Hematopoietic multipotent progenitor cell treated with erythropoietin and hydrocortisone succinate and interleukin-3 and kit ligand, for 4 days (in vitro differentiated cells): Measurements from ENCODE around the gene IL3.

Experiments used
- DNase-seq: peaks from one replicate; pipeline ENCODE4 v3.0.0-alpha.2; 2015

IL3 gene

DNA sequence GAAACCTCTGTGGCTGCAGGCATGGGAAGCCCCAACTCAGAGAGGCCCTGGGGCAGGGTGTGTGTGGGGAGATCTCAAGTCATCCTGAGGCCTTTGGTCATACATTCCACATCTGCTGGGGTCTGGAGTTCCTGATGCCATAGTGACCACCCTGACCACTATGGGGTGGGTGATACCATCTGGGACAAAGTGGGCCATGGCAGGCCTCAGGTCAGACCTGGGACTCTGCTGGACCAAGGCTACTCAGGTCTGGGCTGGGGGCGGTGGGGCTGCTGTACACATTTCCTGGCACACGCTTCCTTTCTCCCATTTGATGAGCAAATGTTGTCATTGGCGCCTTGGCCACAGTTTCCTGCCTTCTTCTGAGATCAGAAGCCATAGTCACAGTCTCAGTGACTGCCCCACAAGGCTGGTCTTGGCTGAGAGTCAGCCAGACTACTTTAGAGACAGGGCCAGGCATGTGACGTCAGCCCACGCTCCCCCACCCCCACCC lies 33.9 kb upstream of the IL3 start:
- no peak for DNase-seq

DNA sequence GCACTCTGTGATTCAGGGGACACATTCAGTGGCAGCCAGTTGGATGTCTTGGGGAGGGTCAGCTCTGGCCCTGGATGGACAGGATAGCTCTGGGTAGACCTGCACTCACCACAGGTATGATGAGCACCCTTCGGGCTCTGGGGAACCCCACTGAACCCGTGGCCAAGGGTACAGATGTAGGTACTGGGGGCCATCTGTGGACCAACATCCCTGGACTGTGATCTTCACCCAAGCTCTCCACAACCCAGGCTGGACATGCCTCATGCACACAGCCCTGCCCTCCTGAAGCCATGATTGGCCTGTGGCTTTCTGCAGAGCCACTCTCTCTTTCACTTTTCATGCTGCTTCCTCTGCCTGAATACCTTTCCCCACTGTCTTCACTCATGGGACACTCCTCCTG lies 33.4 kb upstream of the IL3 start:
- no peak for DNase-seq

DNA sequence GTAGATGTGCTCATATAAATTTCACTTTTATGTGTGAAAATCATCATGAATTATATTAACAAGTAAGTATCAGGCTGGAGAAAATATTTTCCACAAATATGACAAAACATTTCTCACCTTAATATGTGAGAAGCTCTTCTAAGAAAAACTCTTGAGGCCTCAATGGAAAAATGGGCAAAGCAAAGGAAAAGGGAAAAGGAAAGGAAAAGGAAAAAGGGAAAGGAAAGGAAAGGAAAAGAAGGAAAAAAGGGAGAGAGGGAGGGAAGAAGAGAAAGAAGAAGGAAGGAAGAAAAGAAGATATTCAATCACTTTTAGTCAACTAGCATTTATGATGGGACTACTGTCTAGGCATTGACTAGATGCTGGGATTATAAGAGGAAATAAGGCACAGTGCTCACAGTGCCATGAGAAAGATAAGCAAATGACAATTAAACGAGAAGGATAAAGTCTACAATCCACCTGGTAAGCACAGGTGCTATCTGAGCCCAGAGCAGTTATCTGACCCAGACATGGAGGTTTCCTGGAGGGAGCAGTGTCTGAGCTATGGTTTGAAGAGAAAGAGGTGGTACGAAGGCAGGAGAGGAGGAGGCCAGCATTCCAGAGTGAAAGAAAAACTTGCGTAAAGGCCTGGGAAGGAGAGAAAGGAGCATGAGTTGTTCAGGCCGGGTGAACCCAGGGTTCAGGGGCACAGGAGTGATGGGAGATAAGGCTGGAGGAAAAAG lies 30.7 kb upstream of the IL3 start:
- DNase-seq, result no peak

DNA sequence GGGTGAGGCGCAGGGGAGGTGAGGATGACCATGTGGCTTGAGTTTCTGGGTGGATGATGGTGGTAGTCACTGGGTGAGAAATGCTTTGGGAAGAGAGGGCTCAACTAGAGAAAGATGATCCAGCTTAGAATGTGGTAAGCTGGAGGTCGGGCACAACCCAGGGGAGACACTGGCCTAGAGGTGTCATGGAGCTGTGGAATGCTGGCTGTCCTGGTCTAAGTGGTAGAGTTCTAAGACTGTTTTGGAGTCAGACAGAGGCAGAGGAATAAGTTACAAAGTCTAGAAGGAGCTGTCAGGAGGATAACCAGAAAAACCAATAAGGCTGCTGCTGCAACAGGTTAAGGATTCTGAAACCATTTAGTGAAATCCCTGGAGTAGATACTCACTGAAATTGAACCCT lies 29.8 kb upstream of the IL3 start:
- no peak for DNase-seq

DNA sequence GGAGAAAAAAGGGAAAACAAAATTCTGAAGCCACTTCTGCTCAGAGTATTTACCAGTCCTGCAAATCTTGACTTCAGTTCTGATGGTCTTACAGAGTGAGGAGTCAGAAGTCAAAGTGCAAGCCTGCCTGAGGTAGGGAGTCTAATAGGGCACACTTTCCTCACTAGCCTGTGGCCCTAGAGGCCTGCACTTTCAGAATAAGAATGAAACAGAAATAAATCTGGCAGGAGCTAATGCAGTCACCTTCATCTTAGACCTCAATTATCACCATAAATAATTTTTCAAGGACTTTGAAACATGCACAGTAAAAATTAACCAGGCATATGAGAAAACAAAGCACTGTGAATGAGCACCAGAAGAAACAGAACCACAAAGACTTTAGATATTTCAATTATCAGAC lies 28.3 kb upstream of the IL3 start:
- no peak for DNase-seq

DNA sequence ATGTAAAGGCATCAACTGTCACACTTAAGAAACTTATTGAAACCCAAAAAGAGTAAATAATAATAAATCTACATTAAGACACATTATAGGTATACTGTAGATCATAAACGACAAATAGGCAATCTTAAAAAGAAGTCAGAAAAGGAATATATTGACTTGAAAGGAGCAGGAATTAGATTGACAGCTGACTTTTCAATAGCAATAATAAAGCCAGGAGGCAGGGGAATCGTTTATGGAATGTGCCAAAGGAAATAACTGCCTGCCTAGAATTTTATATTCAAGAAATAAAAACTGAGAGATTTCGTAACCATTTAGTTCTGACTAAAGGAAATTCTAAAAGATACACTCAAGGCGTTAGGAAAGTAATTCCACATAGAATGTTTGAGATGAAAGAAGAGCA lies 27.3 kb upstream of the IL3 start:
- DNase-seq, result no peak

DNA sequence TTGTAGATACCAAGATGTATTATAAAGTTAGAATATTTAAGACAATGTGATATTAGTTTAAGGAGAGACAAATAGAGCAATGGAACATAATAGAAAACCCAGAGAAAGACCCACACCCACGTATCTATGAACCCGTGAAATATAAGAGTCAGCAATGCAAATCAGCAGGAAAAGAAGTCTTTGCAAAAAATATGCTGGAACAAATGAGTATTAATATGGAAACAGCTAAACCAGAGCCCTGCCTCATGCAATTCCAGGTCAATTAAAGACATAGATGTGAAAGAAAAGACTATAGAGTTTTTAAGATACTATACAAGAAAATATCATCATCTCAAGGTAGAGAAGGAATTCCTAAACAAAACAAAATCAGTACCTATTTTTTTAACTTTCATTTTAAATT lies 23.1 kb upstream of the IL3 start:
- DNase-seq, result no peak

DNA sequence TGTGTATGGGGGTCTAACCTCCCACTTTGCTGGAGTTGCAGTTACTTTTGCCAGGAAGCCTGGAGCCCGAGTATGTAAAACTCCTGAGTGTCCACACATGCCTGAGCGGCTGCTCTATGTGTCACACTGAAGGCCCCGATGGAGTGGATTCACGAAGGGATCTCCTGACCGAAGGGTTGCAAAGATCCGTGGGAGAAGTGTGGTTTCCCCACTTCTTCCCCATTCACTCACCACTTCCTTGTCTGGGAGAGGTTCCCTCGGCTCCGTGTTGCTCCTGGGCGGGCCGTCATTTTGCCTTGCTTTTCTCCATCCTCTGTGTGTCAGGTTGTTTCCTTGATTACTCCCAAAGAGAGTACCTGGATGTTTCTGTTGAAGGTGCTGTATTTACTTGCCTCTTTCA lies 16.2 kb upstream of the IL3 start:
- no peak for DNase-seq

DNA sequence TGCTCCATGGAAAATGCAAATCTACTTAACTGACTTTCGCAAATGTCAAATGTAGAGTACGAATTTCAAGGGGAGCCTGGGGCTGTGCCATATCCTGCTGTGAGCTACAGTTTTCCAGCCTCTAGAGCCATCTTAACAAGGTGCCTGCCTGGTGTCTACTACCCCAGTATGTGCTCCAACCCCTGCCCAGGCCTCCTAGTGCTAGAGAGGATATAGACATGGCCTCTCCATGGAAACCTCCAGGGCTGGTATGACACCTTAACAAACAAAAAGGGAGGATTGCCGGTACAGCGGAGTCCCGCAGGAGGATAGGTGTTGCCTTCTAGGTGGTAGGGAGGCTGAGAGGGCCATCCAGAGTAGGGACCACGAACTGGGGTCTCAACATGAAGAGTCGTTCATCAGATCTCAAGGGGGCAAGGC lies 13.6 kb upstream of the IL3 start:
- no peak for DNase-seq

DNA sequence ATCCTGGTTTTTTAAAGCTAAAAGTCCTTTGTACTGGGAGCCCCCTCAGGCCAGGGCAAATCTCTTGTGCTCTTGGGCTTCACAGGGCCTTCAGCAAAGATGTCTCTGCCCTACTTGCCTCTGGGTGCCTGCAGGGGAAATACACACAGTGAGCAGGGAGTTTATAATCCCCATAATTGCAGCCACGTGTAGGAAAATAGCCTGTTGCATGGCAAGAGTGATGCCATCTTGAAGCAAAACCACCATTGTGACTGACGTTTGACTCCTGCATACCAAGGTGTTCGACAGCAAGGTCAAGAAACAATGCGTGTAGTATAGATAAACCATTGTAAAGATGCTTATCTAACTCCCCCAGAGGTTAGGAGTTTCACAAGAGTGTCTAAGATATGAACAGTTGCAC lies 11.4 kb upstream of the IL3 start:
- DNase-seq, result peak; percentile 41

DNA sequence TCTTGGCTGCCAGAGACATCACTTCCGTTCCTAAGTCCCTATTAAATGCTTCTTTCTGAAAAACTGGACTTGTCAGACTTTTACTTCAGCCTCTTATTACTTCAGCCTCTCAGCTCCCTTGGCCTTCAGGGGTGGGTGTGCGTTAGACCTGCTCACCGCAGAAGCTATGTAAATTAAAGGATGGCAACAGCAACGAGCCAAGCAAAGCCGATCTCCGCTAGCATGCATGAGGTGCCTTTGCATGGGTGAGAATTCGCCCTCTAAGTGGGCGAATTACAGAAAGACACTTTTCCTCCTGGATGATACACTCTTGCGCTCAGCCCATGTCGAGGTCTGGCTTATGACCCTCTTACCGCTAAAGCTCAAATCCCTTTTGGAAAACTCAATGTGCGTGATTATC lies 10.9 kb upstream of the IL3 start:
- no peak for DNase-seq

DNA sequence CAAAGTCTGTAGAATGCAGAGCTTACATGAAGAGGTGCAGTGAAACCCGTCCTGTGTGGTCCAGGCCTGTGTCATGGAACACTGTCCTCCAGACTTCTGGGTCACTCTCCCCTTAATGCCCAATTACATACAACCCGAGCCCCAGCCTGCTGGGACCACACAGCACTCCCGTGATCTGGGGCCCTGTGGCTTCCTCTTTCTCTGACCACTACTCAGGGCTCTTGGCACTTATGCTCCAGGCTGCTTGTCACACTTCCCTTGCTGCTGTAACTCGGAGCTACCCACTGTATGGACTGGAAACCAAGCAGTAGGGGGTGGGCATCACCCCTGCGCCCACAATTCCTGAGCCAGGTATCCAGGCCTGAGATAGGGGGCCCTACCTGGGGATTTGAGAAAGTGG lies 10.3 kb upstream of the IL3 start:
- peak; percentile 84 for DNase-seq

DNA sequence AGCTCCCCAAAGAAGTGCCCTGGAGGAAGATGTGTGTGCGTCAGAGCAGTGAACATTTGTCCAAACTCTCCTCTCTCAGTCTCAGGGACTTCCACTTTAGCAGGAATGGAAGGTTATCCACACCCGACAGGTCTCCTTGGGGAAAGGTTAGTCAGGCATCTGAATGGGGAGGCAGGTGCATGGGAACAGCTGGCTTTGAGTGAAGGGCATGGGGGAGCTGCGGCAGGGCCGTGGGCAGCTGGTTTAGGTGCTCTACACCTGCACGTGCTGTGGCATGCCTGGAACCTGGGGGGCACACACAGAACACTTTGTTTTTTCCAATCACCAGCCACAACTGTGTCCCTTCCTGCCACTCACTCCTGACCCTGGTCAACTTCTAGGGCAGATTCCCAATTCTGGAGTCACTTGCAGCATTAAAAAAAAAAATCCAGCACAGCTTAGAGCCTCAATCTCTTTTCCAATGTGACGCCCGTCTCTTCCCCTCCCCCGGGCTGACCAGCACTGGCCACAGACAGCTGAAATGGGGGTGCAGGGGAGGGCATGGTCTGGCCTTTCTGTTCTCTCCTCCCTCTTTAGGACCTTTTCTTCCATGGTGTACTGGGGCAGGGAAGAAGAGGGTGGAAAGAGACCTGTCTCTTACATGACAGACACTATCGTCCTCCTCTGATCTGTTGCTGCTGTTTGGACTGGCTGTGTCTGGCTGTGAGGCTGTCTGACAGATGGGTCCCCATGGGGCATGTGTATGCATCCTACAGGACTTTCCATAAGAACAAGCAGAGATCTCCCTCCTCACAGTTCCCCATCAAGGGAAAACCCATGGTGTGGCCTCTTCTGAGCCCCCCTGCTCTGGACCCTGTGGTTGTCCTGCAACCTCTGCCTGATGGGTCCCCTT lies 9.5 kb upstream of the IL3 start:
- DNase-seq, result no peak

DNA sequence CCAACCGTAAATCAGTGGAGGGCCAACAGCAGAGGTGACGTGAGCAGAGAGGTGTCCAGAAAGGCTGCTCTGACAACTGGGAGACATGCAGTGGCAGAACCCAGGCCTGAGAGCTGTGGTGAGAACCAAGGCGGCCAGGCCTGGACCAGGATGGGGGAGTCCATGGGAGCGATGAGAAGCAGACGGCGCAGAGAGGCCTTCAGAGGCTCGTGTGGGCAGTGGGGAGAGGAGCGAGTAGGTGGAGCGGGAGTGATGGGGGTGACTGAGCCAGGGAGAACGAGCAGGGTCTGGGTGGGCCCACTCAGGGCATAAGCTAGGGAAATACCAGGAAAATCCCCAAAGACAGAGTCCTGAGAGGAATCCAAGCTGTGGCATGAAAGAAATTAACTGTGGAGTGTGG lies 7.9 kb upstream of the IL3 start:
- no peak for DNase-seq

DNA sequence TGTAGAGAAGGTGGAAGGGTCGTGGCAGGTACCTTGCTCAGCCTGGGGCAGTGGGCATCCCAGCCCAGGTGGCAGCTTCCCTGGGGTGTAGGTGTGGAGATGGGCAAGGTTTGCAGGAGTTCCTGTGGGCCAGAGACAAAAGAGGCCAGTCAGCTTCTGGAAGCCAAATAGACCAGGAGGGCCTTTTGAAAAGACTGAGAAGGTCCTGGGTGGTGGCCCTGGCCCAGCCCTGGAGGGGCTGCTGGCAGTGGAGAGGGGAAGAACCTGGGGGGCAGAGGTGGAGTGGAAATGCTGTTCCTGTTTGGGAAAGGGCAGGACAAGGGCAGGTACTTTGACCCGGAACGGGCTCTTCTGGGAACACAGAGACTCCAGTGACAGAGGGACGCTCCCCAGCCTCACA lies 7.0 kb upstream of the IL3 start:
- no peak for DNase-seq

DNA sequence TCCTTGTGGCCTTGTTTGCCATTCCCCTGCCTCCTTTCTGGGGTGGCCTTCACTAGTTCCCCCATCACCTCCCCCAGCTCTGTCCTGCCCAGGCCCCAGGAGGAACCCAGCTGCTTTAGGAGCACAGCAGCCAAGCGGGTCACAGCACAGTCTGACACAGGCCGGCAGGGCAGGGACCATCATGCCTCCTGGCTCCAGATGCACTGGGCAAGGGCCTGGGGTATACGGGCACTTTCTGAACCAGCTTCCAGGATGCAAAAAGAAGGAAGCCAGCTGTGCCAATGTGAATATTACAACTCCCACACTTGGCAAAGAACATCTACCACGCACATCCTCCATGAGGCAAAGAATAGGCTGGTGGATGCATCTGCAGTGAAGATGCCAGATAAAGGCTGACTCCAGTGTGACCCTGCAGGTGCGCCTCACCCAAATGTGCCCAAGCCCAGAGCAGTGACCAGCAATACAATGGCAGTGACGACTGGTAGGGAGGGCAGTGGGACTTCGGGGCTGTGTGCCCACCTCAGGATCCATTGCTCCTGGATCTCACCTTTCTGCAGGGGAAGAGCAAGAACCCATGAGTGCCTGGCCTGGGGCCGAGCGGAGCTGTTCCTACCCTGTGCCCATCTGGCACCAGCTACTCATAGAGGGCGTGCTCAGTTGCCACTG lies 6.3 kb upstream of the IL3 start:
- DNase-seq, result no peak

DNA sequence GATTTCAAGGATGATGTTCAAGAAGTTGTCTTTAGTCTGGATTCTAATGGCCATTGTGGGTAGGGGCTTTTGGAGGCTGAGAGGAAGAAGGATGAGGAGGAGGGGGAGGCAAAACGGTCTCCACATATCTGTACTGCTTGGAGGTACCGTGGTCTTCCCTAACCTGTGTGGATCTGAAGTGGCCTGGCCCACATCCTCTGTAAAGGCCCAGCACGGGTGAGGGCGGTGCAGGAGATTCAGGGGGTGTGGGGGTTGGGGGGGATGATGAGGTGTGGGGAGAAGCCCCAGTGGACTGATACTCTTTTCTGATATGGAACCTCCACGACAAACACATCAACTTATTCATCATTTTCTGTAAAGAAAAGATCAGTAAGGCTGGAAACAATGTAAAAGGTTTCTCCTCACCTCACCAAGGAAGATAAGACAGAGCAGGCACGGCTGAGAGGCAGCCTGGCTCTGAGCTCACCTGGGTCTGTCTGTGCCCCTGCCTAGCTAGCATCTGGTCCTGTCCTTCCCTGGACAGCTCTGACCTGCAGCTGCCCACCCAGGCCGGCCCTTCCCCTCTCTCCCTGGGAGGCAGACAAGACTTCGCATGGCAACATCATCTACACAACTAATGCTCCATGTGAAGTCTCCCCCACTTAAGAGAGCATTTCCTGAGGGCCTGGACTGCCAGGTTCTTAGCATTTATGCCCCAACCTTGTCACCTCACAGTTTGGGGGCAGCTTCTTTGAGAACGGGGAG lies 5.6 kb upstream of the IL3 start:
- DNase-seq, result no peak

DNA sequence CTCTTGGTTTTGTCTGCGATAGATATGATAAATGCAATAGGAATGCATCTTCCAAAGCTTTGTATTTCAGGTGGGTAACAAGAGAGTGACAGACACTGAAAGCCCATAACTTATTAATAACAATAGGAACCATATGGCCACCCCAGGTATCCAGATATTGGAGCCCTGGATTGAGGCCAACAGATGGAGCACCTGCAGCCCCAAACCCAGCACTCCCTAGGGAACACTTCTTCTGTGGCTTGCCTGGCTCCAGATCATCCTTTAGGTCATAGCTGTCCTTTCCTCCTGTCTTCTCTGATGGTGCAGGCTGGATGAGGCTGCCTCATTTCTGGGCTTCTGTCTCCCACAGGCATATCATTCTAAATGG lies 5.0 kb upstream of the IL3 start:
- DNase-seq, result no peak

DNA sequence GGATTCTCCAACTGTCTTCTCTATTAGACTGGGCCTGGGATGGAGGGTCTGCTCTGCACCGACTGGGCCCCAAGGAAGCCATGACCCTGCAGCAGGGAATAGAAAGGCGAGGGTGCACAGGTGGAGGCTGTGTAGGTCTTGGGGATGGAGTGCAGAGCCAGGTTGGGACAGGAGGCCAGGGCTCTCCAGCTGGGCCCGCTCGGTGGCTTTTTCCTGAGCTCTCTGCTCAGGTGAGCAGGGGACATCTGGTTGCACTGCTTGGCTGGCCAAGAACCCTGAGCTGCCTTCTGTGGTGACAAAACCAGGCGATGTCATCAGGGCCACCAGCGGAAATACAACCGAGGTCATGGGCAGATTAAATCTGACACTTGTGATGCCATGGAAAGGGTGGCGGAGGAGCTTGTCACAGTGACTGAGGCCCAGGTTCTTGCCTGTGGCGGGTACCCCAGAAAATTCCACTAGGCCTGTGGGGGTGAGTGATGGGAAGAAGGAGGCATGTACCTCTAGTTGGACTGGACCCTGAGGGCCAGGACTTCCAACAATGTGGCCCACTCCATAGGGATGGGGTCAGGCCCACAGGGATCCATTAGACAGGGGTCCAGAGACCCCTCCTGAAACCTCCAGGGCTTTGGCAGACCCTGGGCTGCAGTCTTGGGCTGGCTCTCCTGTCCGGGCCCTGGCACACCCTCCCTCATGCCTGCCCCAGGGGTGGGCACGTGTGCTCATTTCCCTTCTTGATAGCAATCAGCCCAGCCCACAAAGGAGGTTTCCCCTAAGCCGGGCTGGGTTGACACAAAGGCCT lies 4.4 kb upstream of the IL3 start:
- peak; percentile 90 for DNase-seq

DNA sequence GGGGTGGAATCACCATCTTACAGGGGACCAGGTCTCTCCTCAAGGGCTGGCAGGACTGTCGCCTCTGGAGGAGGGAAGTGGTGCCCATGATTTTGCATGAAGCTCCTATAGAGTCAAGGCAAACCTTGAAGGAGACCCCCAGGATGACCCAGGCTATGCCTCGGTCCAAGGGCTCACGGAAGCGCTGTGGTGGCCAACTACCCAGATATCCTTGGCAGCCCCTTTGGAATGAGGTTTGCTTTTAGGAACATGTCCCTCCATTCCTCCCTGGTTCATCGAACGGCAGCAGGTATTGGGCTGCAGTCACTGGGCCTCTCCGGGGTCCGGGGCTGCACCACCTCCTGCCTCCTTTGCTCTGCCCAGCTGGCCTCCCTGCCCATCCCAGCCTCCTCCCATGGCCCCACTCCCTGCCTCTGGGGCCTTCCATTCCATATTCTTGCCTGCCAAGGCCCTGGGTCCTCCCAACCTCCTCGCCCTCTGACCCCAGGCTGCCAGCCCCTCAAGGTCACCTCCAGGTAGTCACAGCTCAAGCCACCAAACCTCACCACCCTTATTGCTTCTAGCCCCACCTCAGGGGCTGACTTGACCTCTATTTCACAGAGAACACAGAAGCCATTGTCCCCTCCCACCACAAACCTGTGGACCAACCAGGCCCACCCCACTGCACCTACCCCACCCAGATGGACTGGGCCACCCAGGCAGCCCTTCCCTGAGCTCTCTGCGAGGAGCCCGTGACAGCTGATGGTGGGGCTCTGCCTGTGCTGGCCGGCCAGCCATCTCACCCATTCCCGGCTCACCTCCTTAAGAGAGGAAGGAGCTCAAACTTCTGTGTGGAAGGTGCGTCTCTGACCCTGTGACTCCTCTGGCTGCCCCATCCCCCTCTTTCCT lies 3.6 kb upstream of the IL3 start:
- DNase-seq, result no peak
